Large intestine (tissue), 3 donors: ENCODE results near the gene KRTAP4-16. TPM values are rescaled to one million over a fixed set of nuclear protein-coding genes. Genes with fewer than 3 reads are reported as not detected.
"Not testable (repeated sequence)": the region's sequence is repeated elsewhere in the genome, so short reads cannot be mapped to it uniquely, and the experiment has no call there.

Source experiments
- DNase-seq, 2 donors: peaks; one replicate each; pipeline versions ENCODE4 v3.0.0 to v3.0.0-alpha.2; 2013
- H3K27ac ChIP-seq: one replicate; pipeline ENCODE4 v1.5.1; 2013; ENCODE audit warnings: low read length
- H3K27me3 ChIP-seq: 2 replicates; pipeline ENCODE4 v1.6.1; 2013; ENCODE audit warnings: low read length; ENCODE audit not compliant: control insufficient read depth, insufficient read depth
- H3K36me3 ChIP-seq: 2 replicates; pipeline ENCODE4 v1.6.1; 2013; ENCODE audit warnings: low read length; ENCODE audit not compliant: control insufficient read depth, insufficient read depth
- H3K4me1 ChIP-seq: one replicate; pipeline ENCODE4 v1.6.1; 2013; ENCODE audit warnings: low read length; ENCODE audit not compliant: control insufficient read depth, insufficient read depth
- H3K4me3 ChIP-seq: one replicate; pipeline ENCODE4 v1.5.1; 2013; ENCODE audit warnings: low read length
- H3K9me3 ChIP-seq: one replicate; pipeline ENCODE4 v1.6.1; 2013; ENCODE audit warnings: mild to moderate bottlenecking, low read depth, low read length, moderate library complexity; ENCODE audit not compliant: control insufficient read depth
- WGBS: methylation state at CpG from one replicate; pipeline ENCODE4 v1.1.5; 2013; ENCODE audit warnings: low lambda C conversion rate; ENCODE audit not compliant: insufficient coverage; 5-methylcytosine and 5-hydroxymethylcytosine counted together
- polyA plus RNA-seq: library from polyadenylated mRNA; unstranded; fragments of 120-200 nt; gene quantifications from one replicate; pipeline ENCODE4 v1.2.1, GENCODE V29; 2013

KRTAP4-16 gene
- polyA plus RNA-seq, 1 donor: not detected

DNA sequence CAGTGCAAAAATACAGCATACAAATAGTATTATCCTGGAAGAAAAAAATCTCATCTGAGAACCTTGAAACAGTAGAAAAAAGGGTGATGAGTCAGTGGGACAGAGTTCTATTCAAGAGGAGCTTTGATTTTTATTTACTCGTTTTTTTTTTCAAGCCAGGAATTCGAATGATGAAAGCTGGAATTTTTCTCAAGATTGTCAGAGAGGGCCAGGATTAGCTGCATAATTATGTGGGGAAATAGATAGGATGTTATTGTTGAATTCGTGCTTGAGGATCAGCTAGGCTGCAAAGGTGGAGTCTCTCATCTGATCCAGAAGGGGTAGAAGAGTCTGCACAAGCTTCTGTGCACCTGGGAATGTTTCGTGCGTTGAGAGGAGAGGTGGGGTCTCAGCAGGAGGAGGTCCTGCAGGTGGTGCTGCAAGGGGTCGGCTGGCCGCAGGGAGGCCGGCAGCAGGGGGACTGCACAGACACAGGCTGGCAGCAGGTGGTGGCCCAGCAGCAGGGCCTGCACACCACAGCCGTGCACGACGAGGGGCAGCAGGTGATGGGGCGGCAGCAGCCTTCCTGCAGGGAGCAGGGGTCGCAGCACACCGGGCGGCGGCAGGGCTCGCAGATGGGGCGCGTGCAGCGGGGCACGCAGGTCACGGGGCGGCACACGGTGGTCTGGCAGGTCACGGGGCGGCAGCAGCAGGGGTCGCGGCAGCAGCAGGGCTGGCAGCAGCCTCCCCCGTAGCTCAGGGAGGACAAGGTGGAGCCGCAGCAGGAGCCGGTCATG lies 42.5 kb downstream of the KRTAP4-16 start:
- WGBS: no CpG with 5 or more reads among the region's 31 CpGs
- H3K36me3 ChIP-seq, H3K27ac ChIP-seq, DNase-seq, H3K9me3 ChIP-seq, H3K4me3 ChIP-seq, H3K4me1 ChIP-seq: not testable (repeated sequence)
- H3K27me3 ChIP-seq: peaks cover 18% of the 10 kb centered on the region

DNA sequence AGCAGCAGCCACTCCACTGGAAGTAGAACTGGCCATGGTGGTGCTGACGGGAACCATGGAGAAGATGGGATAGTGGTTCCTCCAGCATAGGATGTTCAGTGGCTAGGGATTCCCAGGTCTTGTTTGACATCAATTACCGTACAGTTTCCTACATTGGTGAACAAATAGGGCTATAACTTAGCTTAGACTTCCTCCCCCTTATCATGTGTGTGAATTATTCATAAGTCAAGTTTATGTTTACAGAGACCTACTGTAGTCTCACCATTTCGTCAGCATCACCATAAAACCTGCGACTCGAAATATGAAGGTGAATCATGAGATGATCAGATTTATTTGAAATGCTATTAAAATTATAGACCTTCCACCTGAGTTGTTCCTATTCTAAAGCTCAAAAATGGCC lies 43.3 kb downstream of the KRTAP4-16 start:
- Histone ChIP-seq H3K9me3 (no peaks in the 10 kb centered on the region), H3K27ac (no peak overlapping the region), H3K27me3 (peaks cover 16% of the 10 kb centered on the region), H3K4me3 (no peak overlapping the region), H3K36me3 (no peaks in the 10 kb centered on the region), H3K4me1 (no peaks in the 10 kb centered on the region)
- 83% methylated on average over 1 of the region's 5 CpGs for WGBS
- no peak for DNase-seq

DNA sequence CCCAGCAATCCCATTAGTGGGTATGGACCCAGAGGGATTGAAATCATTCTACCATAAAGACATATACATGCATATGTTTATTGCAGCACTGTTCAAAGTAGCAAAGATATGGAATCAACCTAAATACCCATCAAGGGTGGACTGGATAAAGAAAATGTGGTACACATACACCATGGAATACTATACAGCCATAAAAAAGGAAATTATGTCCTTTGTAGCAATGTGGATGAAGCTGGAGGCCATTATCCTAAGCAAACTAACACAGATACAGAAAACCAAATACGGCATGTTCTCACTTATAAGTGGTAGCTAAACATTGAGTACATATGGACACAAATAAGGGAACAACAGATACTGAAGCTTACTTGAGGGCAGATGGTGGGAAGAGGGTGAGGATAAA lies 44.5 kb downstream of the KRTAP4-16 start:
- peaks cover 16% of the 10 kb centered on the region for H3K27me3 ChIP-seq
- DNase-seq: no peak
- whole genome bisulfite sequencing: no CpG with 5 or more reads among the region's 1 CpG
- no peak overlapping the region for H3K27ac ChIP-seq
- H3K9me3 ChIP-seq: no peaks in the 10 kb centered on the region
- H3K4me3 ChIP-seq: no peak overlapping the region
- H3K36me3 ChIP-seq: no peaks in the 10 kb centered on the region
- H3K4me1 ChIP-seq: no peaks in the 10 kb centered on the region

DNA sequence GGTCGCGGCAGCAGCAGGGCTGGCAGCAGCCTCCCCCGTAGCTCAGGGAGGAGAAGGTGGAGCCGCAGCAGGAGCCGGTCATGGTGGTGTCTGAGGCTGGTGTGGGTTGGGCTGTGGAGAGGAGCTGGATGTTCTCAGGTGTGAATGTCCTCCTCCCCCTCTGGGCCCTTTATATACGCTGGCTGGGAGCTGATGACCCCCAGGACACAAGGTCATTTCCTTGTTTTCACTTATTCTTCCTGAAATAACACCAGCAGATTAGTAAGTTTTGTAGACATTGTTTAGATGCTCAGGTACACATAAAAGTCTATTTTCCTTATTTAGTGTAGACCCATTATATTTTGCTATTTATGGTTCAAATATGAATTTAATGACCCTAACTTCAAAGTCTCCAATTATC lies 46.9 kb downstream of the KRTAP4-16 start, which contains the start of gene KRTAP2-2:
KRTAP2-2 (minus strand) TSS at position 101 of the 400 bp plus-strand sequence; CDS start at position 82, 19 bp downstream.
- not testable (repeated sequence) for H3K4me1 ChIP-seq, H3K27ac ChIP-seq, H3K36me3 ChIP-seq, H3K9me3 ChIP-seq, DNase-seq, H3K4me3 ChIP-seq
- WGBS: no CpG with 5 or more reads among the region's 6 CpGs
- H3K27me3 ChIP-seq: peaks cover 14% of the 10 kb centered on the region

DNA sequence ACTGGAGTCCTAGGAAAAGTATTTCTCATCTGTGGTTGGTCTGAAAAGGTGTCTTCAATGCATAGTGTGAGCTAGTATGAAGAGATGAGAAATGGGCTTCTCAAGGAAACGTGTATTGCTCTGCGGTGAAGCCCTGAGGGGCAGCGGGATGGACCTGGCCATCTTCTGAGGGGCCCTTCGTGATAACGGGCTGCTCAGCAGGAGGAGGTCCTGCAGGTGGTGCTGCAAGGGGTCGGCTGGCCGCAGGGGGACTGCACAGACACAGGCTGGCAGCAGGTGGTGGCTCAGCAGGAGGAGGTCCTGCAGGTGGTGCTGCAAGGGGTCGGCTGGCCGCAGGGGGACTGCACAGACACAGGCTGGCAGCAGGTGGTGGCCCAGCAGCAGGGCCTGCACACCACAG lies 47.5 kb downstream of the KRTAP4-16 start:
- H3K27me3 ChIP-seq: peaks cover 11% of the 10 kb centered on the region
- not testable (repeated sequence) for H3K36me3 ChIP-seq, H3K9me3 ChIP-seq, H3K4me3 ChIP-seq, DNase-seq, H3K4me1 ChIP-seq, H3K27ac ChIP-seq
- no CpG with 5 or more reads among the region's 9 CpGs for WGBS

DNA sequence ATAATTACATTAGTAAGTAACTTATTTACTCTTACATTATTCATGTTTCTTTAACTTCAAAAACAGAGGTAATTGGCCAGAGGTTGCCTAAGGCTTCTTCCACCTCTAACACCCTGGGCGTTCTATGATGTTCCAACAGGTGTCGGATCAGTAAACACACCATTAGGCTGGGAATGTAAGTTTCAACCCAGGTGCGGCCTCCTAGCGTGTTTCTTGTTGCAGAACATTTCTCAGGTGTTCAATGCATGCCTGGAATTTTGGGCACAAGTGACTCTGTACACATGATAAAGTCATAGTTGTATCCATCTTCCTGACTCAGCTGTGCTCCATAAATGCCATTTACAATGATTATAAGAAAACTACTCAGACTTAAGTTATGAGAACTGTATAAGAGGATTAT lies 48.0 kb downstream of the KRTAP4-16 start:
- WGBS: no CpG with 5 or more reads among the region's 4 CpGs
- Histone ChIP-seq H3K4me3 (no peak overlapping the region), H3K4me1 (no peaks in the 10 kb centered on the region)

DNA sequence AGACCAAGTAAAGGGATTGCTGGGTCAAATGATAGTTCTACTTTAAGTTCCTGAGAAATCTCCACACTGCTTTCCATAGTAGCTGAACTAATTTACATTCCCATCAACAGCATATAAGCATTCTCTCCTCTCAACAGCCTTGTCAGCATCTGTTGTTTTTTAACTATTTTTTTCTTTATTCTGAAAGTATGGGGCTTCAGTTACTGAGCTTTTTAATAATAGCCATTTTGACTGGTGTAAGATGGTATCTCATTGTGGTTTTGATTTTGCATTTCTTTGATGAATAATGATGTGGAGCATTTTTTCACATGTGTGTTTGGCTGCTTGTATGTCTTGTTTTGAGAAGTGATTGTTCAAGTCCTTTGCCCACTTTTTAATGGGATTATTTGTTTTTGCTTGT lies 49.4 kb downstream of the KRTAP4-16 start:
- H3K36me3 ChIP-seq: no peaks in the 10 kb centered on the region
- DNase-seq: no peak
- no peaks in the 10 kb centered on the region for H3K9me3 ChIP-seq
- no peaks in the 10 kb centered on the region for H3K4me1 ChIP-seq
- no peak overlapping the region for H3K4me3 ChIP-seq
- no peak overlapping the region for H3K27ac ChIP-seq
- peaks cover 14% of the 10 kb centered on the region for H3K27me3 ChIP-seq

More for the DNA sequence above, 48.0 kb downstream of the KRTAP4-16 start:
- DNase-seq: no peak
- no peaks in the 10 kb centered on the region for H3K36me3 ChIP-seq
- no peaks in the 10 kb centered on the region for H3K9me3 ChIP-seq
- peaks cover 7% of the 10 kb centered on the region for H3K27me3 ChIP-seq
- H3K27ac ChIP-seq: no peak overlapping the region

Other genes with a start within 250 kb of the KRTAP4-16 start
- 0.16 TPM for gene KRT12, start 235.0 kb downstream of the KRTAP4-16 start, polyA plus RNA-seq
- gene KRT20, start 217.0 kb downstream of the KRTAP4-16 start, polyA plus RNA-seq: 31.7 TPM
- 0.18 TPM for gene KRT23, start 164.6 kb downstream of the KRTAP4-16 start, polyA plus RNA-seq
- not detected for gene KRT39, start 135.3 kb downstream of the KRTAP4-16 start, polyA plus RNA-seq
- 0.07 TPM for gene KRT40, start 117.9 kb downstream of the KRTAP4-16 start, polyA plus RNA-seq
- not detected for gene KRTAP3-3, start 108.0 kb downstream of the KRTAP4-16 start, polyA plus RNA-seq
- gene KRTAP3-2, start 102.3 kb downstream of the KRTAP4-16 start, polyA plus RNA-seq: not detected
- gene KRTAP3-1, start 93.1 kb downstream of the KRTAP4-16 start, polyA plus RNA-seq: not detected
- not detected for gene KRTAP1-5, start 75.0 kb downstream of the KRTAP4-16 start, polyA plus RNA-seq
- gene KRTAP1-4, start 72.0 kb downstream of the KRTAP4-16 start, polyA plus RNA-seq: not detected
- not detected for gene KRTAP1-3, start 67.3 kb downstream of the KRTAP4-16 start, polyA plus RNA-seq
- gene KRTAP1-1, start 60.8 kb downstream of the KRTAP4-16 start, polyA plus RNA-seq: not detected
- gene KRTAP2-1, start 54.9 kb downstream of the KRTAP4-16 start, polyA plus RNA-seq: not detected
- not detected for gene KRTAP2-2, start 47.0 kb downstream of the KRTAP4-16 start, polyA plus RNA-seq
- gene KRTAP2-3, start 42.1 kb downstream of the KRTAP4-16 start, polyA plus RNA-seq: not detected
- gene KRTAP2-4, start 36.3 kb downstream of the KRTAP4-16 start, polyA plus RNA-seq: not detected
- not detected for gene KRTAP4-7, start 18.1 kb downstream of the KRTAP4-16 start, polyA plus RNA-seq
- not detected for gene KRTAP4-8, start 4.1 kb downstream of the KRTAP4-16 start, polyA plus RNA-seq
- gene KRTAP4-9, start 3.2 kb upstream of the KRTAP4-16 start, polyA plus RNA-seq: not detected
- gene KRTAP4-11, start 16.2 kb upstream of the KRTAP4-16 start, polyA plus RNA-seq: not detected
- gene KRTAP4-12, start 22.0 kb upstream of the KRTAP4-16 start, polyA plus RNA-seq: not detected
- not detected for gene KRTAP4-6, start 38.3 kb upstream of the KRTAP4-16 start, polyA plus RNA-seq
- gene KRTAP4-5, start 47.6 kb upstream of the KRTAP4-16 start, polyA plus RNA-seq: not detected
- not detected for gene KRTAP4-4, start 58.5 kb upstream of the KRTAP4-16 start, polyA plus RNA-seq
- gene KRTAP4-3, start 66.0 kb upstream of the KRTAP4-16 start, polyA plus RNA-seq: not detected
- gene KRTAP4-2, start 76.0 kb upstream of the KRTAP4-16 start, polyA plus RNA-seq: not detected
- gene KRTAP4-1, start 82.7 kb upstream of the KRTAP4-16 start, polyA plus RNA-seq: not detected
- gene KRTAP9-1, start 87.7 kb upstream of the KRTAP4-16 start, polyA plus RNA-seq: not detected
- not detected for gene KRTAP9-2, start 124.4 kb upstream of the KRTAP4-16 start, polyA plus RNA-seq
- gene KRTAP9-3, start 130.2 kb upstream of the KRTAP4-16 start, polyA plus RNA-seq: not detected
- gene KRTAP9-8, start 135.8 kb upstream of the KRTAP4-16 start, polyA plus RNA-seq: not detected
- not detected for gene KRTAP9-4, start 147.5 kb upstream of the KRTAP4-16 start, polyA plus RNA-seq
- gene KRTAP9-9, start 153.2 kb upstream of the KRTAP4-16 start, polyA plus RNA-seq: not detected
- not detected for gene KRTAP9-6, start 163.2 kb upstream of the KRTAP4-16 start, polyA plus RNA-seq
- gene KRTAP9-7, start 173.5 kb upstream of the KRTAP4-16 start, polyA plus RNA-seq: not detected
- not detected for gene KRTAP29-1, start 200.6 kb upstream of the KRTAP4-16 start, polyA plus RNA-seq
- gene KRTAP16-1, start 207.1 kb upstream of the KRTAP4-16 start, polyA plus RNA-seq: not detected
- 0.07 TPM for gene KRTAP17-1, start 213.5 kb upstream of the KRTAP4-16 start, polyA plus RNA-seq
- gene KRT33A, start 248.6 kb upstream of the KRTAP4-16 start, polyA plus RNA-seq: not detected